HG03108 (cell line): ENCODE measurements around the gene CAPN11.
"Not testable (repeated sequence)": the region's sequence is repeated elsewhere in the genome, so short reads cannot be mapped to it uniquely, and the experiment has no call there.

Experiments
- ATAC-seq: cut with Tn5 transposase; IDR thresholded peaks from one replicate; pipeline ENCODE4 v1.9.1; 2021; ENCODE audit warnings: moderate library complexity; ENCODE audit not compliant: unreplicated experiment

CAPN11 gene

GRCh38 chr6:44179648-44180047 lies 21.0 kb downstream of the CAPN11 start:
- ATAC-seq: no peak

DNA sequence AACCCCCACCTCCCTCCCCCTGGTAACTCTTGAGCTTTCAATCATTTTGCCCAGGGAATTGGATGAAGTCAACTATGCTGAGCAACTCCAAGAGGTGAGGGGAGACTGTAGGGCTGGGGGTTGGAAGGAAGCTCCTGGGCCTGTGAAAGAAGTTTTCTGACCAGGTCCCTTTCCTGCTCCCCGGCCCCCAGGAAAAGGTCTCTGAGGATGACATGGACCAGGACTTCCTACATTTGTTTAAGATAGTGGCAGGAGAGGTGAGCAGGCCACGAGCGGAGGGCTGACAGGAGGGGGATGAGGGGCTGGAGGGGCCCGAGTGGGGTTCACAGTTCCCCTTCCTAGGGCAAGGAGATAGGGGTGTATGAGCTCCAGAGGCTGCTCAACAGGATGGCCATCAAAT lies 21.8 kb downstream of the CAPN11 start:
- no peak for ATAC-seq

DNA sequence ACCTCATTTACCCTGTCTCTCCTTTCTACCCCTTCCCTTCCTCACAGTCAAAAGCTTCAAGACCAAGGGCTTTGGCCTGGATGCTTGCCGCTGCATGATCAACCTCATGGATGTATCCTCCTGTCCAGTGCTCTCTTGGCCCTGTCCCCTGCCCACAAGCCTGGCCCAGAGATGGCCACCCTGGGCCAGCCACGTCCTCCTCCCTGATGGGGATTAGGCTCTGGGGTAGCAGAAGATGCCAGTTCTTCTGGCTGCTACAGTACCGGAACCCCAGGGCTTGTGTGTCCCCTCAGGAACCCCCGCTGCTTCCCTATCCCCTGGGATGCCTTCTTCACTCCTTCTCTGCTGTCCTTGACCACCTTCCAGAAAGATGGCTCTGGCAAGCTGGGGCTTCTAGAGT lies 22.3 kb downstream of the CAPN11 start:
- no peak for ATAC-seq

DNA sequence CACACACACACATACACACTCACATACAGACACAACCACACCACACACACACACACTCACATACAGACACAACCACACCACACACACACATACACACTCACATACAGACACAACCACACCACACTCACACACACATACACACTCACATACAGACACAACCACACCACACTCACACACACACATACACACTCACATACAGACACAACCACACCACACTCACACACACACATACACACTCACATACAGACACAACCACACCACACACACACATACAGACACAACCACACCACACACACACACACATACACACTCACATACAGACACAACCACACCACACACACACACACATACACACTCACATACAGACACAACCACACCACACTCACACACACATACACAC lies 23.2 kb downstream of the CAPN11 start:
- not testable (repeated sequence) for ATAC-seq

GRCh38 chr6:44182911-44183390 lies 24.3 kb downstream of the CAPN11 start:
- ATAC-seq: no peak

GRCh38 chr6:44183783-44184182 lies 25.2 kb downstream of the CAPN11 start:
- no peak for ATAC-seq

DNA sequence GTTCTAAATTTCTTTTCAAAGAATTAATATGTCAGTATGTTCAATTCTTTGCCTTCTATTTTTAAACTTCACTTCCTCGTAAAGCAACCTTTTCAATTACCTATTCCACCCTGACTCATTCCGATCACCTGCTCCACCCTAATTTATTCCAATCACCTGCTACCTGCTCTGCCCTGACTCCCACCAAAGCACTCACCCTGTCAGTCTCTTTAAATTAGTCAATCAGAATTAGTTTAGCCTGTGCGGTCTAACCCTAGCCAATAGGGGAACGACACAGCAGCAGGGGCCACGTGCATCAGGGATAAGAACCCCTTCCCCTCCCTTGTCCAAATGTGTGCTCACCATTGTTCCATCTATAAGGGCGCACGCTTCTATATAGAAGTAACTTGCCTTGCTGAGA lies 26.7 kb downstream of the CAPN11 start:
- not testable (repeated sequence) for ATAC-seq

- ATAC-seq: no peak
Measured at GRCh38 chr6:44185953-44186634, 27.5 kb downstream of the CAPN11 start.

- no peak for ATAC-seq
Measured at GRCh38 chr6:44186635-44187025, 28.0 kb downstream of the CAPN11 start.

GRCh38 chr6:44188819-44189218 lies 30.2 kb downstream of the CAPN11 start:
- ATAC-seq: no peak

DNA sequence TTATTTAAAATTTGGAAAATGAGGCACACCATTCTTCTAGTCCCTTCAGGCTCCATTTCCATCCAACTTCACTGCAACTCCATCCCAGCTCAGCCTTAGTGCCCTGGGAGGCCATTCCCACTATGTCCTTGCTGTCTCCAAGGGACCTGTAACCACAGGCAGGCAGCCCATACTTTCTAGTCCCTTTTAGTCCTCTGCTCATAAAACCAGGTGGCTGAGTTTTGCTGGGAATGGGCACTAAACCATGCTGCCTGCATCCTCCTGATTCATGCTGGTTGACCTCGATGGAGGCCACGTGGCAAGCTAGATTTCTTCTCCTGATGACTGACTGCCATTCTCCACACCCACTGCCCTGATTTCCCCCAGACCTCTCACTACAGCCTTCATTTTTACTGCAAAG lies 30.6 kb downstream of the CAPN11 start:
- no peak for ATAC-seq

GRCh38 chr6:44190715-44191114 lies 32.1 kb downstream of the CAPN11 start:
- ATAC-seq: no peak

GRCh38 chr6:44192428-44193041 lies 33.9 kb downstream of the CAPN11 start:
- ATAC-seq: no peak

DNA sequence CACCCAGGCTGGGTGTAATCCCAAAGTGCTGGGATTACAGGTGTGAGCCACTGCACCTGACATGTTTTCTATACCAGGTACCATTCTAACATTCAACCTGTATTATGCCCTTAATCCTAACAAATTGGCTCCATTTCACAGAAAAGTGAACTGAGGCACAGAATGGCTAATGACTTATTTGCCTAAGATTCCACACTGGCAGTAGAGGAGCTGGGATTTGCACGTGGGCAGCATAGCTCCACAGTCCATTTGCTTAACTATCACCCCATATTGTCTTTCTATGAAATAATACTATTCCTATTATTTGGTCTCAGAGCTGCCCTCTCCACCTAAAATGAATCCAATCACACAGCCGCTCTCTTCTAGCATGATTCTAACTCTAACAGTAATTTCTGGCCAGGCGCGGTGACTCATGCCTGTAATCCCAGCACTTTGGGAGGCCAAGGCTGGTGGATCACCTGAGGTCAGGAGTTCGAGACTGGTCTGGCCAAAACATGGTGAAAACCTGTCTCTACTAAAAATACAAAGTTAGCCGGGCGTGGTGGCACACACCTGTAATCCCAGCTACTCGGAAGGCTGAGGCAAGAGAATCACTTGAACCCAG lies 34.8 kb downstream of the CAPN11 start:
- no peak for ATAC-seq

DNA sequence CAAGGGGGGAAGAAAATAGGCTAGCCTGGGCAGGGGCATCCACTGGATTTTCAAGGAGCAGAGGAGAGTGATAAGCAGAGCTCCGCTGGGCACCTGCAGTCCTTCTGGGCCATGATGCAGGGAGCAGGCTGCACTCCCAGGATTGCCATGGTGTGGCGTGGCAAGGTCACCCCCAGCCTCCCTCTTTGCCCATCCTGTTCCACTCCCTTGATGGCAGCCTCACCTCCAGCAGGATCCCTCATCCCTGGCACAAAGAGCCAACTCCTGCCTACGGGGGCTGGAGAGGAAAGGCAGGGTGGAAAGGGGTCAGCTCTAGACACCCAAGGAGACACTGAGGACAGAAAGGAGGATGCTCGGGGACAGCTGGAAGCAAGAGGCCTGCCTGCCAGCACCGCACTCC lies 35.7 kb downstream of the CAPN11 start:
- ATAC-seq: no peak

GRCh38 chr6:44196351-44196750 lies 37.7 kb downstream of the CAPN11 start:
- ATAC-seq: not testable (repeated sequence)

- no peak for ATAC-seq
Measured at GRCh38 chr6:44198684-44199083, 40.1 kb downstream of the CAPN11 start.

- ATAC-seq: no peak
Measured at GRCh38 chr6:44199883-44200282, 41.3 kb downstream of the CAPN11 start.

GRCh38 chr6:44201200-44201599 lies 42.6 kb downstream of the CAPN11 start:
- ATAC-seq: no peak

GRCh38 chr6:44201638-44202303 lies 43.2 kb downstream of the CAPN11 start:
- ATAC-seq: no peak

- ATAC-seq: no peak
Measured at GRCh38 chr6:44202332-44202971, 43.8 kb downstream of the CAPN11 start.
